ENCODE measurements around the gene DYRK2.

DYRK2 gene

DNA sequence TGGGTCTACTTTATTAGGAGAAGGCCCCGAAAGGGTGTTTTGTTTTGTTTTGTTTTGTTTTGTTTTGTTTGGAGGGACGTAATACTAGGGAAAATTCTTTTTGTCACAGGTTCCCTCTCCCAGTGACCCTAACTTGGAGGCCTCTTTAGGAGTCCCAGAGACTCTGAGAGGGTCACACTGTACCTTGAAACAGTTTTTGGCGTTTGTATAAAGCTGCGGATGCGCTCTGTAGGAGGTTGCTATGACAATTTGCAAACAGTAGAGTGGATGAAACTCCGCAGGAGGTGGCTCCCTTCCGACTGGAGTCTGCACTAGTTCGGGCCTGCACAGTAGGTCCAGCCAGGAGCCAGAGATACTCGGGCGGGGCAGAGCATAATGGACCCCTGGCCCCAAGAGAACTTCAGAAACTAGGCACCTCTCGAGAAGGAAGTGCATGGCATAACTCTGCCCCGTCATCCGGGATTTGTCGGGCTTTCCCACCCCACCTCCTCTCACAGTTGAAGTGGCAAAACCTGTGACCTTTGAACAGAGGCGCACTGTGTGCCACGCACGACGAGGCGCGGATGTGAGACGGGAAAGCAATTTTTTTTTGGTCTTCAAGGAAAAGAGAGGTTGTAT lies 1.3 kb upstream of the DYRK2 start:
- no peak for DNase-seq

DNA sequence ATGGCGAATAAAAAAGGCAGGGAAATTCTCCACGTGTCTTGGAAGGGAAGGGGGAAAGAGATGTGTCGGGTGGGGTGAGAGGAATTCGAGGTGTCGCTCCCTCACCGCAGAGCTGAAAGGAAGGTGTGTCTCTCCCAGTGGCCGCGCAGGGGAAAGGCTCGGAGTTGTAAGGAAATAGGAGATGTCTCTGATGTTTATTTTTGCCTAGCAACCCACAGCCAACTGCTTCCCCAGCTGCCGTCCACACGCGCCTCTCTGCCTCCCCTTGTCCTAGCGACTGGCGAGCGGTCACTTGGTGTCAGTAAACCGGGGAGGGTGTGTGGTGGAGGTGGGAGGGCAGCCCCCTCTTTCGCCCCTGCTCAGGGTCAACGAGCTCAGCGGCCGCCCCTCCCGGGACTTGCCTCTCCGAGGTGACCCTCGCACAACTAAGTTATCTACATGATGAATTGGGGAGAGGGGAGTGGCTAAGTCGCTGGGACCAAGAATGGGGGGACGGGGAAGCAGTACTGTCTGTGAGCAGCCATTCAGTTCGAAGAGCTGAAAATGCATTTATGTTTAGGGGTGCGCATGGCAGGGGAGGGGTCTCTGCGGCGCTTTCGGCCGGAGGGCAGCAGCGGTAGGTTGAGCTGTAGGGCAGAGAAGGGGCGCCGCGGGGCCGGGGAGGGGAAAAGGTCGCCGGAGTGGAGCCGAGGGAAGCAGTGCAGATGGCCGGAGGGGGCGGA lies 585 bp upstream of the DYRK2 start:
- peak in 1 of 2 experiments; percentile 37 for DNase-seq

DNA sequence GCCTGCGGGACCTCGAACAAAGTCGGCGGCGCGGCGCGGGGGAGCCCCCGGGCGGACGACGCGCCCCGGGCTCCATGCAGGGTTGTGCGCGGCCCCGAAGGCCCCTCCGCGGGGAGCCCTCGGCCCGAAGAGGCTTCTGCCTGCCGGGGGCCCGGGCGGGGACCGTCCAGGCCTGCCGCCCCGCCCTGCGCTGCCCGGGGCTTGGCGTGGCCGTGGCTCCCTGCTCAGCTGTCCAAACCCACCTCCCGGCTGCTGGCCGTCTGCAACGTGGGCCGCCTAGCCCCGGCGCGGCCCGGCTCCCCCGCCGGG lies 670 bp downstream of the DYRK2 start:
- no peak for DNase-seq

GRCh38 chr12:67649570-67650387 lies 1.2 kb downstream of the DYRK2 start:
- no peak for DNase-seq

- DNase-seq, result no peak
These were observed 2.0 kb downstream of the DYRK2 start for GRCh38 chr12:67650388-67651131.

- peak; percentile 32 to 48 for DNase-seq
These were observed 2.7 kb downstream of the DYRK2 start for GRCh38 chr12:67651132-67651695.

DNA sequence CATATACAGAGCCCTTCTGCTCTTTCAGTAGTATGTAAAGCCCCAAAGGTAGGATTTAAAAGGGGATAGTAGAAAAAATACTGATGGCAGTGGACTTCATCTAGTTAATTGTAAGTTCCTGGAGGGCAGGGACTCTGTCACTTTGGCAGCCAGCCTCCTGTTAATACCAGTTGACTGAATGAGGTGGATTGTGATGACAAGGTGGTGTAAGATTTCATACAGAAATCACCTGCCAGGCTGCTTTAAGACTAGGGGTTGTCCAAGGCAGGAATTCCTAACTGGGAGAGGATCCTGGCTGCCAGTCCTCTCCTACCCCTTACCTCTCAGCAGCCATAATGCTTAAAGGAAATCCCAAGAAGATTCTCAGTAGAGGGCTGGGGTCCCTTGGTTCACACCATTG lies 7.3 kb downstream of the DYRK2 start:
- DNase-seq, result no peak

DNA sequence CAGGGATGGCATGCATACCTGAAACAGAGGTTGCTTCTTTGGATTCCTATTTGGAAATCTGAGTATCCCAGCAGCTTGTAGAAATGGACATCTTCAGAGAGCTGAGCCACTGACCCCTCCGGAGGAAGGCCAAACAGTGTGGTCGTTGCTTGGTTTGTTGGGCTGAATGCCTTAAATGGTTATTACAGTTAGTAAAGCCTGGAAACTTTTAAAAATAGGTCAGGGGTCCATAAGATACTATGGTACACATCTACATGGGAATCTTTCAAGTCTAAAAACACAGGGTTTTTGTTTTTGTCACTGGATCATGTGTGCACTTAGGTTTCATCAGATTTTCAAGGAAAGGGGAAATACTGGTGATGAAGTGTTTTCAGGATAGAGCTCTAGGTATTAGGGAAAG lies 7.7 kb downstream of the DYRK2 start:
- DNase-seq, result no peak

DNA sequence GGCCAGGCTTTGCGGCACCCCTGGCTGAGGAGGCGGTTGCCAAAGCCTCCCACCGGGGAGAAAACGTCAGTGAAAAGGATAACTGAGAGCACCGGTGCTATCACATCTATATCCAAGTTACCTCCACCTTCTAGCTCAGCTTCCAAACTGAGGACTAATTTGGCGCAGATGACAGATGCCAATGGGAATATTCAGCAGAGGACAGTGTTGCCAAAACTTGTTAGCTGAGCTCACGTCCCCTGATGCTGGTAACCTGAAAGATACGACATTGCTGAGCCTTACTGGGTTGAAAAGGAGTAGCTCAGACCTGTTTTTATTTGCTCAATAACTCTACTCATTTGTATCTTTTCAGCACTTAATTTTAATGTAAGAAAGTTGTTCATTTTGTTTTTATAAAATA lies 9.9 kb downstream of the DYRK2 start:
- peak in 1 of 2 experiments; percentile 21 for DNase-seq

GRCh38 chr12:67659292-67659691 lies 10.7 kb downstream of the DYRK2 start:
- DNase-seq, result no peak

DNA sequence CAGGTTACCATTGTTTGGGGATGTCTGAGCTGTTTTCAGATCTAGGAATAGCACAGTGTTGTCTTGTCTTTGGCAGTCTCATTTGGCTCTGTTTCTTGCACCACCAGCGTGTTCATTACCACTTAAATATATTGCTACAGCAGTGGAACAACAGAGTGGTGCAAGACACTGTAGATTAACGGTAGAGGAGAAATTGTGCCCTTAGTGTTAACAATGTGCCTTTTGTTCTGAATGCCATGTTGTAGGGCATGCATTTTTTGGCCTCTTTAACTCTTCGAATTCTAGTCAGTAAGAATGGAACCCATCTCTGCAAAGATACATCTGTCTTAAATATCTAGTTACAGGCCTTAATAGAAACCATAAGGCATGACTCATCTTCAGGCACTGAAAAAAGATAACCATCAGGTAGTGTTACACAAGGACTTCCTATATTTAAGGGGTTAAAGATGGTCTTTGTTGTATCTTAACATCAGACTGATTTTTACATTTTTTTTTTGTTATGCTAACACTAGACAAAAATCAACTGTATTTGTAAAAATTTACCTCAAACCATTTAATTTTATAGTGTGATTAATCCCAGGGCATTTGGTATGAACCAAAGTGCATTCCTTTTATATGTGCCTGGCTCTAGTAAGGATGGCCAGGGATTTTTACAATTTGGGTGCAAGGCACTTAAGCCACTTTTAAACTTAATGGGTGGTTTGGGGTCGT lies 12.9 kb downstream of the DYRK2 start:
- DNase-seq, result peak; percentile 66 to 73

DNA sequence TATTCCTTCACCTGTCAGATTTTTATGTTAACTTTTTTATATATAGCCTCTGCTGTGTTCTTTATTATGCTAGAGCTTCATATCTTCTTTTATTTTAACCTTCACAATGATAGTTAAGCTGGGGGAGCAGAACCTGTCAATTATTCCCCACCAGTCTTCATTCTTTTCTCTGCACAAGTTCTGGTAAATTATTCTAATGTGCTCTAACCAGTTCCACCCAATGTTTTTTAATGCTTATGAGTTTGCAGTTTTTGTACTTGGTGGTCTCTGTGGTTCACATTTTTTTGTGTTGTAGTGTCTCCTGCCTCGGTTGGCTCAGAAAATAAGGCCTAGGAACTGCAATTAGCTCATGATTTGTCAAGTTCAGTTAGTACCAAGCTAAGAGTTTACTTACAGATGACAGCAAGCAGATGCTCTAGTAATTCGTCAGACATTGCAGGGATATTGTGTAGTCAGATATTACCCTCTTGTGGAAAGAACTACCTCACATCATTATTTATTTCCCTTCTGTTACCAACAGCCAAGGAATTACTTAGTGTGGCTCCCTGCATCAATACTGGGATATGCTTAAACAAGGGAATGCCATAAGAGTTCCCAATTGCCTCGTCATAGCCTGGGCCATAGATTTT lies 14.5 kb downstream of the DYRK2 start:
- peak in 1 of 2 experiments; percentile 56 for DNase-seq

DNA sequence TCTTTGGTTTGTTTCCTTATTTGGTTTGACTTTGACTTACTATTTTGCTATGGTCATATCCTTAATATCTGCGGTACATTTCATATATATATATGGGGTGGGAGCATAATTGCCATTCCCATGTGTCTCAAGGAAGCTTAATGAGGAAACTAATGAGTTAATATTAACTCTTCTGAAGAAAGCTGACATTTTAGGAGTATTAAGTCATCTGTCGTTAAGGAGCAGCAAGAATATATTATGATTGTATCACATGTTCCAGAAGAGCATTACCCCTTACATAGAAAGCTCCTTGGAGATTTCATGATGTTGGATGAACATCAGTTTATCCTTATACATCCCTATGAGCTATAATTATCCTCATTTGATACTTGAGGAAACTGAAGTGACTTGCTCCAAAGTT lies 15.6 kb downstream of the DYRK2 start:
- DNase-seq, result no peak

DNA sequence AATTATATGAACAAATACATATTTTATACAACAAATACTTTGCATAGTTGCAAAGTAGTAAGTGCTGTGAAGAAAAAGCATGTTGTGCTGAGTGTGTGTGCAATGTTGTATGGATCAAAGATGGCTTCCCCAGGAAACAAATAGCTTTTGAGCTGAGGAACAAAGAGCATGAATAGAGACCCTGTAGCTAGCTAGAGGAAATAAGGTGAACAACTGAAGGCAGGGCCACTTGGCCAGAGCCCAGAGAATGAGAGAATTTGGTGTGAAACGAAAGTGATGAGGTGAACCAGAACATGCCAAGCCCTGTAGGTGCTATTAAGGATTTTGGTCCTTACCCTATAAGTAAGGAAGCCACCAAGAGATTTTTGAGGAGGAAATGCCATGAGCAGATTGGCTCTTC lies 17.1 kb downstream of the DYRK2 start:
- DNase-seq, result no peak

DNA sequence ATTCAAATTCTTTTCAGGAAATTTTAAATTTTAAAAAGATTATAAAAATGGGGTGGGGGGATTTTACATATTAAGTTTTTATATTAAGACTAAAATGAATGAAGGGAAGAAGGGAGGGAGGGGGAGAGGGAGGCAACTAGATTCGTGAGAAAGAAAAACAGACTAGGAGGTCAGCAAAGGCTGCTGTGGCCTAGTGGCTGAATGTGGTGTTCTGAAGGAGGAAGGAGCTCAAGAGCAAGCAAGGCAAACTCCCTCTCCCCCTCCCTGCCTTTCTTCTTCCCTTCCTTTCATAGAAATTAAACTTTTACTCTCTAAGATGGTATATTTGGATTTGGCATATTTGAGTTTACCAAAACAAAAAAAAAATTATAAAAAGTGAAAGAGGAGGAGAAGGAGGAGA lies 18.1 kb downstream of the DYRK2 start:
- DNase-seq, result no peak

DNA sequence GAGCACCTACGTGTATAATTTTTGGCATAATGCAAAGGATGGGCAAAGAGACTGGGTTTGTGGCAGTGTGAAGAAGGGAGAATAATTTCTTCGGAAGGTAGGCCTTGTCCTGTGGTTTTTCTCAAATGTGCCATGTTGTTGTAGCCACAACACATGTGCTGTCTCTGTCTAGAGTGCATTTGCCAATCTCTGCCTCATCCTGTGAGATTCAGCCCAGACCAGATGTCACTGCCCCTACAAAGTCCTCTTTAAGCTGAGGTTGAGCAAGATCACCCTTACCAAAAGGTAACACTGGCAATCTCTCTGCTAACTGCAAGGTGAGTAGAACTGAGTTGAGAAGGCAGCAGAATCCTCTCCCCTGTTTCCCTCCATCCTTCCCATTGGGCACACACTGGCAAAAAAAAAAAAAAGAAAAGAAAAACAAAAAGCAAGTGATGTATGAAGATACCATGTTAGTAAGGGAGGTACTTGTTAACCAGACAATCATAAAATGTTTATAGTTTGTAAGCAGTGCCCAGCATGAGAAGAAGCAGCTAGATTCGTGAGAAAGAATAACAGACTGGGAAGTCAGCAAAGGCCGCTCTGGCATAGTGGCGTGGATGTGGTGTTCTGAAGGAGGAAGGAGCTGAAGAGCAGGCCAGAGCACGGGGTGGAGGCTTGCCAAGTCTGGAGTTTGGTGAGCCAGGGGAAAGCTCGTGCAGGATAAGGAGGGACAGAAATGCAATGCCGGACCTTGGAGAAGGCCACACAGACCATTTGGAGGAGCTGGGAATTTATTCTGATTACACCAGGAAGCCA lies 18.9 kb downstream of the DYRK2 start:
- peak; percentile 76 to 89 for DNase-seq

DNA sequence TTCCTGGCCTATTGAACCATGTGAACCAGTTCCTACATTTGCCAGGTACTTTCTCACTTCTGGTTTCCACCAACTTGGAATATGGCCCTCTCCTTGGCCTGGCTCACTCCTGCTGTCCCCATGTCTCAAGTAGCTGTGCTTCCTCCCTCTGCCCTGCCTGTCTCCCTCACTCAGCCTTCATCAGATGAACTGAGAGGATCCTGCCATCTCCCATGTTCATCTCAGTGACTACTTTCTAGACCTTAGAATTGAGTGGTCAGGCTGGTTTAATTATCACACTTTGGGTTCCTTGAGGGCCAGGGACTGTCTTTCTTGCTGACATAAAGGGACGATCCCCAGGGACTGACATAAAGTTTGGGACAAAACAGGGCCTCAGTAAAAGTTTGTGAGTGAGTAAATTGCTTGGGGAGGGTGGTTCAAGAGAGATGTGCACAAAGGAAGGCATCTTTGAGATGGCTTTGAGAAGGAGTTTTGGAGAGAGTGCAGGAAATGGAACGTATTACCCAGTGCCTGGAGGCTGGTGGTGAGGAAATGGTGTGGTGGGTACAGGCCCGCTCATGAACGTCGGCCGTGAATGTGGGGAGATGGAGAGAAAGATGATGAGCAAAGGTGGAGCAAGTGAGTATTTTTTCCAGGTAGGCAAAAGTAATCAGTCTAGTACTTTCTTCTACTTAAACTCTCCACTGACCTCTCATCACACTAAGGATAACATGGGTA lies 20.8 kb downstream of the DYRK2 start:
- DNase-seq, result no peak

DNA sequence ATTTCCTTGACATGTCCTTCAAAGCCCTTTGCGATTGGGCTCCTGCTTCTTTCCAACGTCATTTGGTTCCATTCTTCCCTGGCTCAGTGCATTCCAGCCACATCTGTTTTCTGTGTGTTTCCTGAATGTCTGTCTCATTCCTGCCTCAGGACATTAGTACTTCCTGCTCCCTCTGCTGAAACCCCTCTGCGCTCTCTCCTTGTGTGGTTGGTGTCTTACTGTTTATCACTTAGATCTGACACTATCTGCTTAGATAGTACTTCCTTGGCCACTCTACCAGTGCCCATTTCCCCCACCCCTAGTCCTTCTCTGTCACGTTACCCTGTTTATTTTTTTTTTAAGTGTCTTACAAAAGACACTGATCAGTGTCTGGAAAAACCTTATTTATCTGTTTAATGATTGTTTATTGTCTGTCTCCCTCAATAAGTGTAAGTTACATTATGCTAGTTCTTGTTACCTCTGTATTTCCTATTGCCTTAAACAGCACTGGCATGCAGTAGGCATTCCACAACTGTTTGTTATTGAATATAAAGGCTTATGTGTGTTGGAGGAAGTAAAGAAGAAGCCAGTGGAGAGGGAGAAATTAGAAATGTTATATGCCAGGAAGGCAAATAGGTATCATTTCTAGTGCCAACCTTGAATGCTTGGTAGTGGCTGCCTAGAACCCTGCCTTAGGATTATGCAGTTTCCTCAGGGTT lies 21.5 kb downstream of the DYRK2 start:
- no peak for DNase-seq

DNA sequence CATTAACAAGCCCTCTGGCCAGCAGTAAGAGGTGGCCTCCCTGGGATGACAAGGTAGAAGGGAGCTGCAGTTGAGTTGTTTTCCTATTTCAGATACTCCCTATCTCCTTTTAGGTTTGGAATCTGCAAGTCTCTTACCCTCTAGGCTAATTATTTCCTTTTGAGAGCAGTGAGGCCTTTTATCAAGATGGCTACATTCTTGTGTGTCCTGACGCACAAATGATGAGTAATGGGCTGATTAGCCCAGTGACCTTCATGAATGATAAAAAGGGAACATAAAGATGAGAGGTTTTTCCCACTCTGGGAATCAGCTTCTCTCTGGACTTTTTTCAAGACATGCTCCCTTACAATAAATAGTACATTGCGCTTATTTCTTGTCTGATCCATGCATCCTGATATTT lies 22.9 kb downstream of the DYRK2 start:
- peak in 1 of 2 experiments; percentile 21 for DNase-seq

DNA sequence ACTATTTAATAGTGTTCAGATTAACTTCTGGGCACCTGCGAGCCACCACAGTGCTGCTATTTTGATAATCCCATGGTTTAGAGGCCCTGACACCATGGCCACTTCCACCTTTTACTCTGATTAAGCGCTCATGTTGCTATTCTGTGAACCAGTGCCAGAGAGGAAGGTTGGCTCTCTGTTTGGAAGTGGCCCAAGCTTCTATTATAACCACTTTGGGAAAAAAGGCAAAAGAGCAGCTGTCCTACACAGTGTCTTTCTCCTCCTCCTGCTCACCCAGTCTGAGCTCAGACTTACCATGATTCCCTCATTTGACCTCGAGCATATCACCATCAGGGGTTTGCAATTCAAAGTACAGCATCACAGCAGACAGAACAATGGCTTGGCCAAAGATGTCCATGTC lies 23.3 kb downstream of the DYRK2 start:
- peak; percentile 46 to 82 for DNase-seq

All from NCI-H446 (cell line).